Measurements from ENCODE around the gene UBL4B. TPM values are rescaled to one million over a fixed set of nuclear protein-coding genes. Genes with fewer than 3 reads are reported as not detected.
A peak's percentile ranks its signal among the peaks of the same experiment; 100 is the strongest.
"Not testable (repeated sequence)": the region's sequence is repeated elsewhere in the genome, so short reads cannot be mapped to it uniquely, and the experiment has no call there.

Gene UBL4B
- polyA plus RNA-seq, 6 donors from 2014 or later = not detected

GRCh38 chr1:110074166-110074565 is 38.1 kb upstream of the UBL4B start:
- Mint-ChIP-seq H3K27ac (no peak overlapping the region), H3K9me3 (no peaks in the 10 kb centered on the region), H3K4me1 (peaks cover 4 to 11% (median 10%) of the 10 kb centered on the region in 3 donors), H3K4me3 (no peak overlapping the region), H3K36me3 (no peaks in the 10 kb centered on the region), H3K27me3 (peaks cover 61 to 84% (median 80%) of the 10 kb centered on the region in 3 donors)
- ATAC-seq (ENCODE audit: low read depth in 2 of 2) = no peak
- DNase-seq = no peak

GRCh38 chr1:110076789-110077500 is 35.3 kb upstream of the UBL4B start:
- H3K4me1 Mint-ChIP-seq = no peaks in the 10 kb centered on the region
- H3K4me3 Mint-ChIP-seq = no peak overlapping the region
- no peaks in the 10 kb centered on the region for H3K9me3 Mint-ChIP-seq
- no peak for ATAC-seq (ENCODE audit: low read depth in 2 of 2)
- no peaks in the 10 kb centered on the region for H3K36me3 Mint-ChIP-seq
- no peak for DNase-seq
- H3K27ac Mint-ChIP-seq = no peak overlapping the region
- H3K27me3 Mint-ChIP-seq = peaks cover 54 to 87% (median 79%) of the 10 kb centered on the region in 3 donors

- H3K27ac Mint-ChIP-seq; H3K36me3 Mint-ChIP-seq; H3K9me3 Mint-ChIP-seq; H3K4me3 Mint-ChIP-seq; DNase-seq; ATAC-seq (ENCODE audit: low read depth in 2 of 2): not testable (repeated sequence)
- Mint-ChIP-seq H3K27me3 (peaks cover 41 to 83% (median 76%) of the 10 kb centered on the region in 3 donors), H3K4me1 (peaks cover 13 to 14% (median 14%) of the 10 kb centered on the region in 3 donors)
These were observed 32.2 kb upstream of the UBL4B start for GRCh38 chr1:110079995-110080394.

GRCh38 chr1:110081061-110081460 is 31.2 kb upstream of the UBL4B start:
- Mint-ChIP-seq H3K4me3 (peak overlapping the region in 2 of 8 donors; percentile 53 to 71), H3K36me3 (no peaks in the 10 kb centered on the region), H3K27me3 (peaks cover 42 to 83% (median 75%) of the 10 kb centered on the region in 3 donors), H3K9me3 (no peaks in the 10 kb centered on the region), H3K4me1 (peaks cover 13 to 18% (median 14%) of the 10 kb centered on the region in 3 donors), H3K27ac (no peak overlapping the region)
- ATAC-seq (ENCODE audit: low read depth in 2 of 2) = no peak
- no peak for DNase-seq

- Mint-ChIP-seq H3K27me3 (peaks cover 44 to 80% (median 78%) of the 10 kb centered on the region in 3 donors), H3K9me3 (no peaks in the 10 kb centered on the region), H3K4me3 (peak overlapping the region; percentile 24 to 96 (median 82)), H3K4me1 (peaks cover 13 to 18% (median 14%) of the 10 kb centered on the region in 3 donors), H3K27ac (no peak overlapping the region), H3K36me3 (no peaks in the 10 kb centered on the region)
- no peak for DNase-seq
- ATAC-seq (ENCODE audit: low read depth in 2 of 2) = no peak
These were observed 29.8 kb upstream of the UBL4B start for GRCh38 chr1:110082477-110082876.

GRCh38 chr1:110083061-110083865 is 29.0 kb upstream of the UBL4B start:
- no peaks in the 10 kb centered on the region for H3K9me3 Mint-ChIP-seq
- peaks cover 18 to 20% (median 19%) of the 10 kb centered on the region in 3 donors for H3K4me1 Mint-ChIP-seq
- peaks cover 44 to 84% (median 81%) of the 10 kb centered on the region in 3 donors for H3K27me3 Mint-ChIP-seq
- no peaks in the 10 kb centered on the region for H3K36me3 Mint-ChIP-seq
- peak overlapping the region; percentile 80 to 96 (median 91) for H3K4me3 Mint-ChIP-seq
- DNase-seq (no peak), ATAC-seq (ENCODE audit: low read depth in 2 of 2) (peak; percentile 25 to 32)
- peak overlapping the region in 5 of 6 donors; percentile 4 to 44 (median 35) for H3K27ac Mint-ChIP-seq

- Mint-ChIP-seq H3K36me3 (no peaks in the 10 kb centered on the region), H3K4me3 (peak overlapping the region; percentile 80 to 96 (median 91)), H3K4me1 (peaks cover 20 to 22% (median 21%) of the 10 kb centered on the region in 3 donors), H3K9me3 (no peaks in the 10 kb centered on the region), H3K27me3 (peaks cover 44 to 83% (median 75%) of the 10 kb centered on the region in 3 donors), H3K27ac (peak overlapping the region in 3 of 6 donors; percentile 4 to 44 (median 19))
- DNase-seq (no peak), ATAC-seq (ENCODE audit: low read depth in 2 of 2) (peak; percentile 21 to 22)
These were observed 28.4 kb upstream of the UBL4B start for GRCh38 chr1:110083866-110084226.

- DNase-seq (peak; percentile 42), ATAC-seq (ENCODE audit: low read depth in 2 of 2) (peak; percentile 73 to 74)
- H3K36me3 Mint-ChIP-seq = no peaks in the 10 kb centered on the region
- H3K27ac Mint-ChIP-seq = peak overlapping the region in 4 of 6 donors; percentile 4 to 85 (median 20)
- peaks cover 20 to 27% (median 21%) of the 10 kb centered on the region in 3 donors for H3K4me1 Mint-ChIP-seq
- peak overlapping the region; percentile 80 to 96 (median 91) for H3K4me3 Mint-ChIP-seq
- peaks cover 38 to 83% (median 69%) of the 10 kb centered on the region in 3 donors for H3K27me3 Mint-ChIP-seq
- H3K9me3 Mint-ChIP-seq = no peaks in the 10 kb centered on the region
These were observed 27.8 kb upstream of the UBL4B start for GRCh38 chr1:110084227-110085078.

- Mint-ChIP-seq H3K27me3 (peaks cover 32 to 75% (median 58%) of the 10 kb centered on the region in 3 donors), H3K27ac (no peak overlapping the region), H3K9me3 (no peaks in the 10 kb centered on the region), H3K4me3 (peak overlapping the region in 5 of 8 donors; percentile 30 to 94 (median 57)), H3K4me1 (peaks cover 20 to 27% (median 21%) of the 10 kb centered on the region in 3 donors), H3K36me3 (no peaks in the 10 kb centered on the region)
- ATAC-seq (ENCODE audit: low read depth in 2 of 2) (no peak), DNase-seq (no peak)
These were observed 26.6 kb upstream of the UBL4B start for GRCh38 chr1:110085671-110086070.

- Mint-ChIP-seq H3K4me3 (peak overlapping the region in 1 of 8 donors; percentile 13), H3K9me3 (no peaks in the 10 kb centered on the region), H3K27ac (peak overlapping the region in 1 of 6 donors; percentile 28), H3K27me3 (peaks cover 30 to 69% (median 50%) of the 10 kb centered on the region in 3 donors), H3K4me1 (peaks cover 20 to 27% (median 21%) of the 10 kb centered on the region in 3 donors), H3K36me3 (no peaks in the 10 kb centered on the region)
- DNase-seq (no peak), ATAC-seq (ENCODE audit: low read depth in 2 of 2) (no peak)
These were observed 25.3 kb upstream of the UBL4B start for GRCh38 chr1:110086961-110087360.

GRCh38 chr1:110087812-110088738 is 24.2 kb upstream of the UBL4B start:
- peak; percentile 48 for DNase-seq
- Mint-ChIP-seq H3K4me3 (peak overlapping the region in 2 of 8 donors; percentile 35 to 57), H3K9me3 (no peaks in the 10 kb centered on the region), H3K27me3 (peaks cover 23 to 68% (median 47%) of the 10 kb centered on the region in 3 donors), H3K27ac (peak overlapping the region in 1 of 6 donors; percentile 87), H3K4me1 (peaks cover 15 to 26% (median 21%) of the 10 kb centered on the region in 3 donors), H3K36me3 (no peaks in the 10 kb centered on the region)
- peak; percentile 63 to 69 for ATAC-seq (ENCODE audit: low read depth in 2 of 2)

- DNase-seq (no peak), ATAC-seq (ENCODE audit: low read depth in 2 of 2) (no peak)
- H3K9me3 Mint-ChIP-seq = no peaks in the 10 kb centered on the region
- no peaks in the 10 kb centered on the region for H3K36me3 Mint-ChIP-seq
- H3K27me3 Mint-ChIP-seq = peaks cover 18 to 61% (median 40%) of the 10 kb centered on the region in 3 donors
- H3K4me1 Mint-ChIP-seq = peaks cover 9 to 19% (median 13%) of the 10 kb centered on the region in 3 donors
- no peak overlapping the region for H3K27ac Mint-ChIP-seq
- no peak overlapping the region for H3K4me3 Mint-ChIP-seq
These were observed 23.4 kb upstream of the UBL4B start for GRCh38 chr1:110088739-110089316.

Measured in naive B cell (primary cell).